Ishikawa (cell line): Measurements from ENCODE around the gene LPCAT1.

ENCODE experiments used
- CEBPB ChIP-seq: IDR thresholded peaks from 2 replicates; pipeline ENCODE4 v1.6.1; 2012
- CREB1 ChIP-seq: IDR thresholded peaks from 2 replicates; pipeline ENCODE4 v1.6.1; 2012; ENCODE audit warnings: low read depth
- EGR1 ChIP-seq: IDR thresholded peaks from 2 replicates; pipeline ENCODE4 v1.6.1; 2012
- EP300 ChIP-seq: IDR thresholded peaks from 2 replicates; pipeline ENCODE4 v1.6.1; 2012; ENCODE audit warnings: borderline replicate concordance
- FOXM1 ChIP-seq: IDR thresholded peaks from 2 replicates; pipeline ENCODE4 v1.6.1; 2012; ENCODE audit warnings: low read depth, borderline replicate concordance
- TF ChIP-seq, protein P1 (sequence below): IDR thresholded peaks from 2 replicates; pipeline ENCODE4 v1.6.1; 2012
- TF ChIP-seq, protein P2 (sequence below): IDR thresholded peaks from 2 replicates; pipeline ENCODE4 v1.6.1; 2012; ENCODE audit warnings: low read depth, mild to moderate bottlenecking

DNA sequence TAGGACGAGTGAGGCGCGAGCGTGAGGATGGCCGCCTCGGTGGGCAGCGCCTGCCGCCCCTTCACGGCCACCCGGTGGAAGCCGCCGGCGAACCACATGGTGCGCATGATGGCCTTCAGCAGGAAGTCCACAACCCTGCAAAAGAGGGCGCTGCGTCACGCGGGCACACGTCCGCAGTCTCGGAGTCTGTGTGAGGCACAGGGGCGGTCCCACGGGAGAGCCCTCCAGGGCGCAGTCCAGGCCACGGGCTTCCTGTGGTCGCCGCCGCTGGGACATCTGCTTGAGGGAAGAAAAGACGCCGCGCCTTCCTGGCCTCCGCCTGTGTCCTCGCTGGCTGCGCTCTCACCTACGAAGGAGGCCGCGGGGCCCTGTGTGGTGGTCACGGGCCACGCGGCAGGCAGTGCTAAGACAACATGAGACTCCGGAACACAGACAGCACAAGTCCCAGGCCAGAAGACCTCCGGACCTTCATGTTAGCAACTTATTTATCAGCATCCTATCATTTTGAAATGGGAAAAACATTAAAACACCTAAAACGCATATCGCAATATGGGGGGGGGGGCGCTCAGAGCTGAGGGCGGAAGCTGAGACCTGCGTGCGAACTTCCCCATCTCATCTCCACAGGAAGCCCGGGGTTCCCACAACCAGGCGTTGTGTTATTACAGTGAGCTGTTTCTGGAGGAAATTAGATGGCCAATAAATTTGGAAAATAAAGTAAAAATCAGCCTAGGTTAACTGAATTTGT is 28.8 kb downstream of the LPCAT1 start:
- no peak for TF ChIP-seq EP300
- TF ChIP-seq, protein P1, sequence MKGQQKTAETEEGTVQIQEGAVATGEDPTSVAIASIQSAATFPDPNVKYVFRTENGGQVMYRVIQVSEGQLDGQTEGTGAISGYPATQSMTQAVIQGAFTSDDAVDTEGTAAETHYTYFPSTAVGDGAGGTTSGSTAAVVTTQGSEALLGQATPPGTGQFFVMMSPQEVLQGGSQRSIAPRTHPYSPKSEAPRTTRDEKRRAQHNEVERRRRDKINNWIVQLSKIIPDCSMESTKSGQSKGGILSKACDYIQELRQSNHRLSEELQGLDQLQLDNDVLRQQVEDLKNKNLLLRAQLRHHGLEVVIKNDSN = no peak
- TF ChIP-seq FOXM1 = no peak
- no peak for TF ChIP-seq CREB1
- TF ChIP-seq, protein P2, sequence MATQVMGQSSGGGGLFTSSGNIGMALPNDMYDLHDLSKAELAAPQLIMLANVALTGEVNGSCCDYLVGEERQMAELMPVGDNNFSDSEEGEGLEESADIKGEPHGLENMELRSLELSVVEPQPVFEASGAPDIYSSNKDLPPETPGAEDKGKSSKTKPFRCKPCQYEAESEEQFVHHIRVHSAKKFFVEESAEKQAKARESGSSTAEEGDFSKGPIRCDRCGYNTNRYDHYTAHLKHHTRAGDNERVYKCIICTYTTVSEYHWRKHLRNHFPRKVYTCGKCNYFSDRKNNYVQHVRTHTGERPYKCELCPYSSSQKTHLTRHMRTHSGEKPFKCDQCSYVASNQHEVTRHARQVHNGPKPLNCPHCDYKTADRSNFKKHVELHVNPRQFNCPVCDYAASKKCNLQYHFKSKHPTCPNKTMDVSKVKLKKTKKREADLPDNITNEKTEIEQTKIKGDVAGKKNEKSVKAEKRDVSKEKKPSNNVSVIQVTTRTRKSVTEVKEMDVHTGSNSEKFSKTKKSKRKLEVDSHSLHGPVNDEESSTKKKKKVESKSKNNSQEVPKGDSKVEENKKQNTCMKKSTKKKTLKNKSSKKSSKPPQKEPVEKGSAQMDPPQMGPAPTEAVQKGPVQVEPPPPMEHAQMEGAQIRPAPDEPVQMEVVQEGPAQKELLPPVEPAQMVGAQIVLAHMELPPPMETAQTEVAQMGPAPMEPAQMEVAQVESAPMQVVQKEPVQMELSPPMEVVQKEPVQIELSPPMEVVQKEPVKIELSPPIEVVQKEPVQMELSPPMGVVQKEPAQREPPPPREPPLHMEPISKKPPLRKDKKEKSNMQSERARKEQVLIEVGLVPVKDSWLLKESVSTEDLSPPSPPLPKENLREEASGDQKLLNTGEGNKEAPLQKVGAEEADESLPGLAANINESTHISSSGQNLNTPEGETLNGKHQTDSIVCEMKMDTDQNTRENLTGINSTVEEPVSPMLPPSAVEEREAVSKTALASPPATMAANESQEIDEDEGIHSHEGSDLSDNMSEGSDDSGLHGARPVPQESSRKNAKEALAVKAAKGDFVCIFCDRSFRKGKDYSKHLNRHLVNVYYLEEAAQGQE = no peak
- no peak for TF ChIP-seq EGR1
- TF ChIP-seq CEBPB = no peak
